Choroid plexus epithelial cell (primary cell): Measurements from ENCODE around the gene SPRED1.
"Not testable (repeated sequence)": the region's sequence is repeated elsewhere in the genome, so short reads cannot be mapped to it uniquely, and the experiment has no call there.

Source experiments
- DNase-seq: peaks from one replicate; pipeline ENCODE4 v3.0.0-alpha.2; 2010; ENCODE audit warnings: low read depth
- H3K4me3 ChIP-seq: 2 replicates; pipeline ENCODE4 v1.5.1; 2011; ENCODE audit warnings: low read depth, mild to moderate bottlenecking, control low read depth, low read length, moderate library complexity
- TF ChIP-seq, protein P1 (sequence below): conservative IDR thresholded peaks from 2 replicates; pipeline ENCODE4 v1.5.1; 2011; ENCODE audit warnings: low read depth, mild to moderate bottlenecking, control low read depth, inconsistent platforms, low read length, moderate library complexity

SPRED1 gene

DNA sequence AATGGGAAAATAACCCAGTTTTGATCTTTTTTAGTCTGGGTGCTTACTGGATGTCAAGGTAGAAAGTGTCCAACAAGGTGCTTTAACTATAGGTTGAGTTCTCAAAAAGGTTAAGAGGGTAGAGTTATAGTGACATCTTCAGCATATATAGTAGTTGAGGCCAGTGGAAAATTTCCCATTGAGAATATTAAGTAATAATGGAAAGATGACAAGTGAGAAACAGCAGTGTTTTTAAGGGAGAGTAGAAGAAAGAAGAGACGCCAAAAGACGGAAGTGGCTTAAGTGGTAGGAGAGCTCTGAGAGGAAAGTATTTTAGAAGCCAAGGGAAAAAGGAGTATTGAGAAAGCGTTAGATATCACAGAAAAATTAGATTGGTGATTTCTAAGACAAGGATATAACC lies 10.6 kb downstream of the SPRED1 start:
- no peak overlapping the region for H3K4me3 ChIP-seq
- TF ChIP-seq, protein P1, sequence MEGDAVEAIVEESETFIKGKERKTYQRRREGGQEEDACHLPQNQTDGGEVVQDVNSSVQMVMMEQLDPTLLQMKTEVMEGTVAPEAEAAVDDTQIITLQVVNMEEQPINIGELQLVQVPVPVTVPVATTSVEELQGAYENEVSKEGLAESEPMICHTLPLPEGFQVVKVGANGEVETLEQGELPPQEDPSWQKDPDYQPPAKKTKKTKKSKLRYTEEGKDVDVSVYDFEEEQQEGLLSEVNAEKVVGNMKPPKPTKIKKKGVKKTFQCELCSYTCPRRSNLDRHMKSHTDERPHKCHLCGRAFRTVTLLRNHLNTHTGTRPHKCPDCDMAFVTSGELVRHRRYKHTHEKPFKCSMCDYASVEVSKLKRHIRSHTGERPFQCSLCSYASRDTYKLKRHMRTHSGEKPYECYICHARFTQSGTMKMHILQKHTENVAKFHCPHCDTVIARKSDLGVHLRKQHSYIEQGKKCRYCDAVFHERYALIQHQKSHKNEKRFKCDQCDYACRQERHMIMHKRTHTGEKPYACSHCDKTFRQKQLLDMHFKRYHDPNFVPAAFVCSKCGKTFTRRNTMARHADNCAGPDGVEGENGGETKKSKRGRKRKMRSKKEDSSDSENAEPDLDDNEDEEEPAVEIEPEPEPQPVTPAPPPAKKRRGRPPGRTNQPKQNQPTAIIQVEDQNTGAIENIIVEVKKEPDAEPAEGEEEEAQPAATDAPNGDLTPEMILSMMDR = no peak
- no peak for DNase-seq

DNA sequence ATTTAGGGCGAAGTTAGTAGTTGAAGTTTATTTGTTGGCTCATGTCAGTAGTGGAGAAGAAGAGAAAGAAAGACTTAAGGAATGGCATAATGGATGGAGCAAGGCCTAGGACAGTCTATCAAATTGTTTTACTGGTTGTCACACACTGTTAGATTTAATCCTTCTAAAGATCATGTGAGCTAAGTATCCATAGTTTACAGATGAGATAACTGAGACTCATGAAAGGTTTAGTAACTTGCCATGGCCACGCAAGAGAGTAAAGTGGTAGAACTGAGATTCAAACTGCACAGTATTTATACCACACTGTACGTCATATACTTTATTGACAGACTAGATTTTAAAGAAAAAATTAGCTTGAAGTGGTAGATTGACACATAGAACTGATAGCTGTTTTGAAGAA lies 11.4 kb downstream of the SPRED1 start:
- H3K4me3 ChIP-seq = no peak overlapping the region
- peak; percentile 61 for DNase-seq
- TF ChIP-seq, protein P1 = no peak

DNA sequence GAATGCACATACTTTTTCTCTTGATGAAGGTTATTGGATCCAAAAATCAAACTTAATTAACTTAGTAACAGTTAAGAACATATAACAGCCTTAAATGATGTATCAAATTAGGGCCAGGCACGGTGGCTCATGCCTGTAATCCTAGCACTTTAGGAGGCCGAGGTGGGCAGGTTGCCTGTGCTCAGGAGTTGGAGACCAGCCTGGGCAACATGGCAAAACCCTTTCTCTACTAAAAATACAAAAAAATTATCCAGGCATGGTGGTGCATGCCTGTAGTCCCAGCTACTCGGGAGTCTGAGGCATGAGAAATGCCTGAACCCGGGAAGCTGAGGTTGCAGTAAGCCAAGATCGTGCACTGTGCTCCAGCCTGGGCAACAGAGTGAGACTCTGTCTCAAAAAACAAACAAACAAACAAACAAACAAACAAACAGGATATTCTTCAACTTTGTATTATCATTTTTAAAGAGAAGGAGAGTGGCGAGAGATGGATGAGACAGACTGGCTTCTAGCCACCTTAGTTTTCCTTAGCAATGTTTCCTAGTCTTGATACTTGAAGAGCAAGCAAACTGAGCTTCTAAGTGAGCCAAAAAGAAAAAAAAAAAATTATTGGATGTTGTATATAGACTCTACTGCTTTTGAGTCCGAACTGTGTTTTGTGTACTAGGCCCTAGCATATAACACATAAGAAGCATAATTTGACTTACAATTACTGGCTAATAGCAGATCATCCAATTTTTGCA lies 13.8 kb downstream of the SPRED1 start:
- no peak overlapping the region for H3K4me3 ChIP-seq
- DNase-seq = peak; percentile 43
- TF ChIP-seq, protein P1 = no peak

DNA sequence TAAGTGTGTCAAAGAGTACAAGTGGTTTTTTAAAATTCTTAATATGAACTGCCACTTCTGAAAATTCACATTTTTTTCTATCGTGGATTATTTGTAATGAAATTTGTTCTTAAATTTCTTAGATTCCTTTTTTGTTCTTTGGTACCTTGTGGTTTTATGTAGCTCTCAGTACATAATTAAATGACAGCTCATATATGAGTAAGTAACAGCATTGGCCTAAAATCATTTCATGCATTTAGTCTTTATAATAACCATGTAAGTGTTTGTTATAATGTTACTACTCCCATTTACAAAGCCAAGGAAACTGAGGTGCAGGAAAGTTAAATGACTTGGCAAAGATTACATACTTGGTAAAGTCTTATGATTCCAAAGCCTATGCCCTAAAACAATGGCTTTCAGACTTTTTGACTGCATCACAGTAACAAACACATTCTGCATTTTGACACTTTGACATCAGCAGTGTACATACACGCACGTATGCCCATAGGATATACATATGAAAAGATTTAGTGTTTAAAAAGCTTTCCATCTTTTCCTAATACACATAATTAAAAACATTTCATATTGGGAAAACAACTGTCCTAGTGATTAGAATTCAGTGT lies 14.9 kb downstream of the SPRED1 start:
- no peak overlapping the region for H3K4me3 ChIP-seq
- DNase-seq = peak; percentile 45
- TF ChIP-seq, protein P1 = no peak

DNA sequence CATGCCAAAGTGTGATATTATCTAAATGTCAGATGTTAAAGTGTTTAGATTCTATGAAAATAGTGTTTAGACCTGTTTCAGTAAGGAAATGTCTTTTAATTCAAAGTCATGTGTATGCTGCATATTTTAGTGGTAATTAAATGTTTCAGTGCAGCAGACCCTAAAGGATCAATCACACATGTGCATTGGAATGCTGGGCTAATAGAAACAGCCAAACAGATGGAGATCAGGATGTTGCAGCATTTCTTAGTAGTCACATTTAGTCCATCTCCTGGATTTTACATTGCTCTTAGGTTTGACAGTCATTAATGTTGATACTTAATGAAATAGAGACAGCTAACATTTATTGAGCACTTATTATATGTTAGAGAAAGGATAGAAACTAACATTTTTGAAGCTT lies 18.5 kb downstream of the SPRED1 start:
- TF ChIP-seq, protein P1 = no peak
- no peak overlapping the region for H3K4me3 ChIP-seq
- DNase-seq = no peak

DNA sequence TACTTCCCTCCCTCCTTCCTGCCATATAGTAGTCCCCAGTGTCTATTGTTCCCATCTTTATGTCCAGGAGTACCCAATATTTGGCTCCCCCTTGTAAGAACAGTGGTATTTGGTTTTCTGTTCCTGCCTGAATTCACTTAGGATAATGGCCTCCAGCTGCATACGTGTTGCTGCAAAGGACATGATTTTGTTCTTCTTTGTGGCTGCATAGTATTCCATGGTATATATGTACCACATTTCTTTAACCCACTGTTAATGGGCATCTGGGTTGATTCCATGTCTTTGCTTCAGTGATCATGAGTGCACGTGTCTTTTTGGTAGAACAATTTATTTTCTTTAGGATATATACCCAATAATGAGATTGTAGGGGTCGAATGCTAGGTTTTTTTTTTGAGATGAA lies 19.3 kb downstream of the SPRED1 start:
- no peak for DNase-seq
- H3K4me3 ChIP-seq = no peak overlapping the region
- TF ChIP-seq, protein P1 = no peak

DNA sequence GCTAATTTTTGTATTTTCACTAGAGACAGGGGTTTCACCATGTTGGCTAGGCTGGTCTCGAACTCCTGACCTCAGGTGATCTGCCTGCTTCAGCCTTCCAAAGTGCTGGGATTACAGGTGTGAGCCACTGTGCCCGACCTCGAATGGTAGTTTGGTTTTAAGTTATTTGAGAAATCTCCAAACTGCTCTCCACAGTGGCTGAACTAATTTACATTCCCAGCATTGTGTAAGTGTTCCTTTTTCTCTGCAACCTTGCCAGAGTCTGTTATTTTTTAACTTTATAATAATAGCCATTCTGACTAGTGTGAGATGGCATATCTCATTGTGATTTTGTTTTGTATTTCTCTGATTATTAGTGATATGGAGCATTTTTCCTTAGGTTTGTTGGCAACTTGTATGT lies 19.8 kb downstream of the SPRED1 start:
- H3K4me3 ChIP-seq = not testable (repeated sequence)
- DNase-seq = peak; percentile 11
